Neural cell (in vitro differentiated cells): ENCODE results near the gene SLC13A1. TPM values are rescaled to one million over a fixed set of nuclear protein-coding genes. Genes with fewer than 3 reads are reported as not detected.

ENCODE experiments used
- H2AFZ ChIP-seq: fragments of 200-600, 300-800 bp; sonication (generic), shearing (Covaris generic); 2 replicates; pipeline ENCODE4 v1.6.0; 2014; ENCODE audit warnings: low read depth, mild to moderate bottlenecking, antibody characterized with exemption, low read length, moderate library complexity
- H3F3A ChIP-seq: fragments of 200-600 bp; shearing (Covaris generic); 2 replicates; pipeline ENCODE4 v1.6.1; 2016; ENCODE audit warnings: mild to moderate bottlenecking, moderate library complexity, mixed read lengths, antibody characterized with exemption, low read length; ENCODE audit not compliant: insufficient read depth, poor library complexity, severe bottlenecking
- H3K27ac ChIP-seq: fragments of 200-600, 300-800 bp; sonication (generic), shearing (Covaris generic); 2 replicates; pipeline ENCODE4 v1.5.1; 2014; ENCODE audit warnings: mild to moderate bottlenecking, low read length, moderate library complexity
- H3K27me3 ChIP-seq: fragments of 300-800, 200-600 bp; sonication (generic), shearing (Covaris generic); 2 replicates; pipeline ENCODE4 v1.6.0; 2014; ENCODE audit warnings: mild to moderate bottlenecking, low read depth, low read length, moderate library complexity; ENCODE audit not compliant: insufficient read depth
- H3K36me3 ChIP-seq: fragments of 300-800, 200-600 bp; sonication (generic), shearing (Covaris generic); 2 replicates; pipeline ENCODE4 v1.5.1; 2014; ENCODE audit warnings: mild to moderate bottlenecking, antibody characterized with exemption, low read length, moderate library complexity; ENCODE audit not compliant: insufficient read depth
- H3K4me2 ChIP-seq: fragments of 300-800, 200-600 bp; sonication (generic), shearing (Covaris generic); 2 replicates; pipeline ENCODE4 v1.6.0; 2014; ENCODE audit warnings: mild to moderate bottlenecking, low read length
- H3K4me3 ChIP-seq: fragments of 300-800, 200-600 bp; sonication (generic), shearing (Covaris generic); 2 replicates; pipeline ENCODE4 v1.5.1; 2014; ENCODE audit warnings: mild to moderate bottlenecking, low read length, moderate library complexity
- H3K79me2 ChIP-seq: fragments of 200-600 bp; shearing (Covaris generic); replicated peaks from 2 replicates; pipeline ENCODE4 v1.6.0; 2014; ENCODE audit warnings: mild to moderate bottlenecking, low read length, moderate library complexity; ENCODE audit not compliant: insufficient read depth
- H3K9ac ChIP-seq: fragments of 300-800, 200-600 bp; sonication (generic), shearing (Covaris generic); 2 replicates; pipeline ENCODE4 v1.6.1; 2016; ENCODE audit warnings: mild to moderate bottlenecking, low read length, mixed read lengths
- H3K9me2 ChIP-seq: fragments of 200-600 bp; shearing (Covaris generic); 2 replicates; pipeline ENCODE4 v1.6.1; 2016; ENCODE audit warnings: mild to moderate bottlenecking, low read length, mixed read lengths; ENCODE audit not compliant: insufficient read depth
- H3K9me3 ChIP-seq: fragments of 200-600, 300-800 bp; sonication (generic), shearing (Covaris generic); 2 replicates; pipeline ENCODE4 v1.6.1; 2016; ENCODE audit warnings: mild to moderate bottlenecking, mixed run types, low read length, moderate library complexity, mixed read lengths
- H4K20me1 ChIP-seq: fragments of 200-600 bp; shearing (Covaris generic); 2 replicates; pipeline ENCODE4 v1.6.1; 2016; ENCODE audit warnings: mild to moderate bottlenecking, mixed run types; ENCODE audit not compliant: insufficient read depth
- CTCF ChIP-seq: fragments of 450-650 bp; IDR thresholded peaks from 2 replicates; pipeline ENCODE4 v1.5.1; 2014; ENCODE audit warnings: antibody characterized with exemption, mild to moderate bottlenecking, moderate library complexity; ENCODE audit not compliant: poor library complexity, severe bottlenecking
- EP300 ChIP-seq: fragments of 450-650 bp; conservative IDR thresholded peaks from 2 replicates; pipeline ENCODE4 v1.6.1; 2014; ENCODE audit warnings: antibody characterized with exemption, mild to moderate bottlenecking, moderate library complexity; ENCODE audit not compliant: poor library complexity, severe bottlenecking
- EZH2 ChIP-seq: fragments of 200-600, 300-800 bp; shearing (Covaris generic), sonication (generic); IDR thresholded peaks from 2 replicates; pipeline ENCODE4 v1.6.1; 2014; ENCODE audit warnings: antibody characterized with exemption, low read length, borderline replicate concordance, mild to moderate bottlenecking; ENCODE audit not compliant: insufficient read depth, poor library complexity, severe bottlenecking
- MXI1 ChIP-seq: fragments of 450-650 bp; conservative IDR thresholded peaks from 2 replicates; pipeline ENCODE4 v1.6.1; 2014; ENCODE audit warnings: antibody characterized with exemption, mild to moderate bottlenecking; ENCODE audit not compliant: poor library complexity, severe bottlenecking
- POLR2AphosphoS5 ChIP-seq: IDR thresholded peaks from 2 replicates; pipeline ENCODE4 v1.6.1; 2012
- RAD21 ChIP-seq: fragments of 450-650 bp; conservative IDR thresholded peaks from 2 replicates; pipeline ENCODE4 v1.6.1; 2014; ENCODE audit warnings: antibody characterized with exemption, mild to moderate bottlenecking, moderate library complexity
- REST ChIP-seq: IDR thresholded peaks from 2 replicates; pipeline ENCODE4 v1.6.1; 2012; ENCODE audit warnings: borderline replicate concordance
- SMC3 ChIP-seq: fragments of 450-650 bp; conservative IDR thresholded peaks from 2 replicates; pipeline ENCODE4 v1.6.1; 2014; ENCODE audit warnings: antibody characterized with exemption, mild to moderate bottlenecking, moderate library complexity; ENCODE audit not compliant: poor library complexity
- TAF1 ChIP-seq: IDR thresholded peaks from 2 replicates; pipeline ENCODE4 v1.6.1; 2012; ENCODE audit warnings: low read depth
- polyA plus RNA-seq: library from polyadenylated mRNA; depleted of rRNA; stranded (reverse); fragments of >200 nt; gene quantifications from 2 replicates; pipeline ENCODE4 v1.2.3, GENCODE V29; 2014

SLC13A1 gene
- polyA plus RNA-seq, 1 donor from 2014 or later = not detected

- no peaks in the 10 kb centered on the region for H3K36me3 ChIP-seq
- no peak overlapping the region for H3K27ac ChIP-seq
- no peaks in the 10 kb centered on the region for H3K9me3 ChIP-seq
- no peaks in the 10 kb centered on the region for H3K27me3 ChIP-seq
- H3K79me2 ChIP-seq = no peaks in the 10 kb centered on the region
- no peak overlapping the region for H3K4me2 ChIP-seq
- no peaks in the 10 kb centered on the region for H4K20me1 ChIP-seq
- no peak overlapping the region for H3K4me3 ChIP-seq
- H2AFZ ChIP-seq = no peak overlapping the region
- H3K9me2 ChIP-seq = no peaks in the 10 kb centered on the region
- no peak for TF ChIP-seq SMC3
- TF ChIP-seq REST = no peak
- no peak for TF ChIP-seq CTCF
- no peak for TF ChIP-seq RAD21
- TF ChIP-seq EZH2 = no peak
- no peak for TF ChIP-seq EP300
- TF ChIP-seq MXI1 = no peak
- TF ChIP-seq POLR2AphosphoS5 = no peak
- no peak for TF ChIP-seq TAF1
- no peaks in the 10 kb centered on the region for H3F3A ChIP-seq
- H3K9ac ChIP-seq = no peak overlapping the region
Observed at GRCh38 chr7:123242467-123243092, 42.8 kb upstream of the SLC13A1 start.

GRCh38 chr7:123241809-123242208, 42.0 kb upstream of the SLC13A1 start:
- no peaks in the 10 kb centered on the region for H3K79me2 ChIP-seq
- H4K20me1 ChIP-seq = no peaks in the 10 kb centered on the region
- H3F3A ChIP-seq = no peaks in the 10 kb centered on the region
- H2AFZ ChIP-seq = no peak overlapping the region
- H3K36me3 ChIP-seq = no peaks in the 10 kb centered on the region
- H3K4me3 ChIP-seq = no peak overlapping the region
- no peak overlapping the region for H3K4me2 ChIP-seq
- no peaks in the 10 kb centered on the region for H3K9me2 ChIP-seq
- no peak for TF ChIP-seq EZH2
- no peak for TF ChIP-seq EP300
- no peak for TF ChIP-seq MXI1
- no peak overlapping the region for H3K27ac ChIP-seq
- no peaks in the 10 kb centered on the region for H3K27me3 ChIP-seq
- H3K9me3 ChIP-seq = no peaks in the 10 kb centered on the region
- no peak overlapping the region for H3K9ac ChIP-seq
